Hypothalamus (tissue), 51 donors: ENCODE measurements around the gene SLC2A4RG.
"Not testable (repeated sequence)": the region's sequence is repeated elsewhere in the genome, so short reads cannot be mapped to it uniquely, and the experiment has no call there.

Experiments
- DNase-seq, 51 donors: peaks; one replicate each; lab custom pipeline; 2025; lab: John Stamatoyannopoulos, UW

Gene SLC2A4RG

GRCh38 chr20:63709149-63709527, 30.4 kb upstream of the SLC2A4RG start:
- no peak for DNase-seq

- no peak for DNase-seq
Measured at GRCh38 chr20:63711085-63711645, 28.4 kb upstream of the SLC2A4RG start.

GRCh38 chr20:63712191-63712590, 27.4 kb upstream of the SLC2A4RG start:
- no peak for DNase-seq

- DNase-seq: no peak
Measured at GRCh38 chr20:63714858-63715257, 24.7 kb upstream of the SLC2A4RG start.

GRCh38 chr20:63718996-63719395, 20.6 kb upstream of the SLC2A4RG start:
- DNase-seq: no peak

- DNase-seq: not testable (repeated sequence)
Measured at GRCh38 chr20:63722967-63723622, 16.5 kb upstream of the SLC2A4RG start.

GRCh38 chr20:63730189-63730733, 9.3 kb upstream of the SLC2A4RG start:
- peak in 1 of 51 donors; percentile 26 for DNase-seq

GRCh38 chr20:63731410-63731809, 8.2 kb upstream of the SLC2A4RG start:
- no peak for DNase-seq

GRCh38 chr20:63732118-63733095, 7.2 kb upstream of the SLC2A4RG start:
- DNase-seq: no peak

- DNase-seq: no peak
Measured at GRCh38 chr20:63733117-63733516, 6.5 kb upstream of the SLC2A4RG start.

- DNase-seq: no peak
Measured at GRCh38 chr20:63733579-63734081, 5.9 kb upstream of the SLC2A4RG start.

- no peak for DNase-seq
Measured at GRCh38 chr20:63734111-63734945, 5.2 kb upstream of the SLC2A4RG start.

- peak in 10 of 51 donors; percentile 6 to 51 (median 27) for DNase-seq
Measured at GRCh38 chr20:63734946-63735858, 4.4 kb upstream of the SLC2A4RG start.

- DNase-seq: peak in 2 of 51 donors; percentile 23 to 54
Measured at GRCh38 chr20:63735859-63736718, 3.5 kb upstream of the SLC2A4RG start, which contains the start of gene LIME1. TSS of gene LIME1 (plus strand) at chr20:63736664. CDS start at chr20:63737550, 886 bp downstream.

GRCh38 chr20:63736893-63737694, 2.5 kb upstream of the SLC2A4RG start:
- DNase-seq: no peak

GRCh38 chr20:63737695-63737944, 2.0 kb upstream of the SLC2A4RG start:
- DNase-seq: no peak

- DNase-seq: no peak
Measured at GRCh38 chr20:63737945-63738686, 1.5 kb upstream of the SLC2A4RG start.
